Prostate gland (tissue), 2 donors: ENCODE measurements around the gene CYBC1. TPM values are rescaled to one million over a fixed set of nuclear protein-coding genes. Genes with fewer than 3 reads are reported as not detected.

ENCODE experiments used
- DNase-seq: peaks from one replicate; pipeline ENCODE4 v3.0.0-alpha.2; 2019; ENCODE audit warnings: low spot score
- H3K27ac ChIP-seq, 2 donors: fragments of 200-600 bp; sonication (generic); 2 replicates each; pipeline ENCODE4 v1.5.1; 2017 to 2019
- H3K27me3 ChIP-seq: fragments of 200-600 bp; sonication (generic); replicated peaks from 2 replicates; pipeline ENCODE4 v1.5.1; 2019; ENCODE audit not compliant: insufficient read depth
- H3K36me3 ChIP-seq, 2 donors: fragments of 200-600 bp; sonication (generic); 1 replicate in 1 of 2; 2 replicates in 1 of 2; pipeline versions ENCODE4 v1.5.1 to v1.8.1; 2017 to 2019
- H3K4me1 ChIP-seq: fragments of 200-600 bp; sonication (generic); replicated peaks from 2 replicates; pipeline ENCODE4 v1.5.1; 2019
- H3K4me3 ChIP-seq, 2 donors: fragments of 200-600 bp; sonication (generic); 2 replicates each; pipeline ENCODE4 v1.5.1; 2017 to 2019
- H3K9me3 ChIP-seq: fragments of 200-600 bp; sonication (generic); 2 replicates; pipeline ENCODE4 v1.5.1; 2017
- POLR2A ChIP-seq: fragments of 450-650 bp; IDR thresholded peaks from one replicate; pipeline ENCODE4 v1.6.1; 2016; ENCODE audit warnings: antibody characterized with exemption, mild to moderate bottlenecking
- POLR2AphosphoS5 ChIP-seq: sonication (generic); formaldehyde crosslinking; IDR thresholded peaks from one replicate; pipeline ENCODE4 v1.6.1; 2017; ENCODE audit warnings: antibody characterized with exemption
- WGBS: methylation state at CpG from one replicate; pipeline ENCODE4 v1.1.5; 2018; 5-methylcytosine and 5-hydroxymethylcytosine counted together
- intact Hi-C: fragments of 100-400 bp; cut with DNase I; formaldehyde crosslinking; loops from one replicate; pipeline ENCODE4 v1.14.2; 2022
- total RNA-seq, 2 donors: library from RNA; depleted of rRNA; stranded (reverse); fragments of >200 nt; gene quantifications; one replicate each; pipeline ENCODE4 v1.1.0, GENCODE V29; 2016
- TF ChIP-seq, protein P1 (sequence below), 4 experiments: fragments of 200-600 bp in 2 of 4; fragments of 450-650 bp in 2 of 4; sonication (generic) in 2 of 4; IDR thresholded peaks; 1 replicate in 3 of 4; 2 replicates in 1 of 4; pipeline ENCODE4 v1.5.1; 2016 to 2019; ENCODE audit warnings: antibody characterized with exemption in 4 of 4, mild to moderate bottlenecking in 2 of 4, moderate library complexity in 2 of 4

The CYBC1 gene
- total RNA-seq, 2 donors from 2014 or later, result 74.3 to 81.8 TPM

DNA sequence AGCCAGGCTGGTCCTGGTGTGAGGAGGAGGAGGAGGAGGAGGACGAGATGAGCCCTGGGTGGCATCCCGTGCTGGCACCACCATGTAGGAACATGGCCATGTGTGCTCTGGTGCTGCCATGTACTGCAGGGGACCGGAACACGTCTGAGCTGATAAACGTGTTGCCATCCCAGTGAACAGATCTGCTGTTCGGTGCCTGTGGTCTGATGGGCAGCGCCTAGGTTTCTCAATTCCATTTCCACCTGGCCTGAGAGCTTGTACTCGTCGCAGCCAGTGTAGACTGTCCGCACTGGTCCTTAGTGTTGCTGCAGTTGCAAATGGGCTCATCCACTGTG is 40.6 kb upstream of the CYBC1 start:
- Histone ChIP-seq H3K9me3 (no peaks in the 10 kb centered on the region), H3K36me3 (peaks cover 0 to 2% of the 10 kb centered on the region in 2 donors), H3K4me3 (no peak overlapping the region), H3K27me3 (no peaks in the 10 kb centered on the region), H3K27ac (no peak overlapping the region), H3K4me1 (no peaks in the 10 kb centered on the region)
- 91% methylated on average over 10 of the region's 10 CpGs for WGBS
- intact Hi-C loops, result no loop called here
- TF ChIP-seq, protein P1, sequence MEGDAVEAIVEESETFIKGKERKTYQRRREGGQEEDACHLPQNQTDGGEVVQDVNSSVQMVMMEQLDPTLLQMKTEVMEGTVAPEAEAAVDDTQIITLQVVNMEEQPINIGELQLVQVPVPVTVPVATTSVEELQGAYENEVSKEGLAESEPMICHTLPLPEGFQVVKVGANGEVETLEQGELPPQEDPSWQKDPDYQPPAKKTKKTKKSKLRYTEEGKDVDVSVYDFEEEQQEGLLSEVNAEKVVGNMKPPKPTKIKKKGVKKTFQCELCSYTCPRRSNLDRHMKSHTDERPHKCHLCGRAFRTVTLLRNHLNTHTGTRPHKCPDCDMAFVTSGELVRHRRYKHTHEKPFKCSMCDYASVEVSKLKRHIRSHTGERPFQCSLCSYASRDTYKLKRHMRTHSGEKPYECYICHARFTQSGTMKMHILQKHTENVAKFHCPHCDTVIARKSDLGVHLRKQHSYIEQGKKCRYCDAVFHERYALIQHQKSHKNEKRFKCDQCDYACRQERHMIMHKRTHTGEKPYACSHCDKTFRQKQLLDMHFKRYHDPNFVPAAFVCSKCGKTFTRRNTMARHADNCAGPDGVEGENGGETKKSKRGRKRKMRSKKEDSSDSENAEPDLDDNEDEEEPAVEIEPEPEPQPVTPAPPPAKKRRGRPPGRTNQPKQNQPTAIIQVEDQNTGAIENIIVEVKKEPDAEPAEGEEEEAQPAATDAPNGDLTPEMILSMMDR (IDR thresholded peaks at IDR 0.05), result no peak
- TF ChIP-seq POLR2A, result no peak
- no peak for TF ChIP-seq POLR2AphosphoS5
- no peak for DNase-seq

DNA sequence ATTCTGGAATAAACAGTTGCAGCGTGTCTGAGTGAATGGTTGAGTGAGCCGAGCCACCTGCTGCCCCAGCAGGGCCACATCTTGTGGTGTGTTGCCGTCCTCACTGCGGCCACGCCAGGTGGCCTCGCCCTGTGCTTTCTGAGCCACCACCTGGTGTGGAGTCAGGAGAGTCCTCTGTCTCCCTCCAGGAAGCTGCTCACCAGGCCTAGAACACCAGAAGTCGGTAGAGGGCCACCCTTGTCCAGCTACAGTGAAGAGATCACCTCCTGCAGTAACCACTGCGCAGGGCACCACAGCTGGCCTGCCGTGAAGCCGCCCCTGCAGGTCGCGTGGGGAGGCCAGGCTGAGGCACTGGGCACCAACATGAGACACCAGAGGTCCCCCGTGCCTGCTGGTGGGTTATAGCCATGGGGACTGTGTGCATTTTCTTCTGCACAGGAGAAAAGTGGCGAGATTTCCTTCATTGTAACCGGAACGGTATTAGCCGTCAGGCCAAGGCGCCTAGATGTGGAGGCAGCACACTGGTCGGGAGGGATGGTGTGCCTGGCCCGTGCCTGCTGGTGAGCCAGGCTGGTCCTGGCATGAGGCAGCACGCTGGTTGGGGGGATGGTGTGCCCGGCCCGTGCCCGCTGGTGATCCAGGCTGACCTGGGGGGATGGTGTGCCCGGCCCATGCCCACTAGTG is 40.1 kb upstream of the CYBC1 start:
- no peak overlapping the region for H3K27ac ChIP-seq
- no peak for DNase-seq
- H3K4me3 ChIP-seq, result no peak overlapping the region
- H3K4me1 ChIP-seq, result no peaks in the 10 kb centered on the region
- peaks cover 0 to 7% of the 10 kb centered on the region in 2 donors for H3K36me3 ChIP-seq
- TF ChIP-seq POLR2A, result no peak
- TF ChIP-seq, protein P1 (IDR thresholded peaks at IDR 0.05), result no peak
- no peak for TF ChIP-seq POLR2AphosphoS5
- no peaks in the 10 kb centered on the region for H3K9me3 ChIP-seq
- H3K27me3 ChIP-seq, result no peaks in the 10 kb centered on the region
- intact Hi-C loops, result no loop called here
- WGBS, result 85% methylated on average over 23 of the region's 25 CpGs

DNA sequence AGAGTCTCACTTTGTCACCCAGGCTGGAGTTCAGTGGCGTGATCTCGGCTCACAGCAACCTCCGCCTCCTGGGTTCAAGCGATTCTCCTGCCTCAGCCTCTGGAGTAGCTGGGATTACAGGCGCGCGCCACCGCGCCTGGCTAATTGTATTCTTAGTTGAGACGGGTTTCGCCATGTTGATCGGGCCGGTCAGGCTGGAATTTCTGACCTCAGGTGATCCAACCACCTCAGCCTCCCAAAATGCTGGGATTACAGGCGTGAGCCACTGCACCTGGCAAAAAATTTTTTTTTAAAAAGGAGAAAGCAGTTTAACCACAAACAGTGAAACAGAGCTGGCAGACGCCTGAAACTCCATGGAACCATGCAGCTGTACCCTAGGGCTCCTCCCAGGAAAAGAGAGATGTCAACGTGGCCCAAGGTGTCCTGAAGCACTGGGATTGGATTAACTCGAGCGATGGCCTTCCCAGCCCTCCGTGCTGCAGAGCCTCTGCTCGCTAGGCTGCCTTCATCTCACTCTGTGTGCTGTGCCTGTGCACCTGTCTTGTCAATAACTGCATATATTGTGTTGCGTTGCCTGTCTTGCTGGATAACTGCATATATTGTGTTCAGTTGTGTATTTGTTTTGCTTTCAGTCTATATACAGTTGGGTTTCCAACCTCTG is 39.4 kb upstream of the CYBC1 start:
- intact Hi-C loops, result no loop called here
- Histone ChIP-seq H3K9me3 (no peaks in the 10 kb centered on the region), H3K27me3 (no peaks in the 10 kb centered on the region), H3K27ac (no peak overlapping the region), H3K4me3 (no peak overlapping the region), H3K4me1 (no peaks in the 10 kb centered on the region), H3K36me3 (peaks cover 0 to 9% of the 10 kb centered on the region in 2 donors)
- no peak for DNase-seq
- no peak for TF ChIP-seq POLR2AphosphoS5
- TF ChIP-seq, protein P1 (IDR thresholded peaks at IDR 0.05), result no peak
- TF ChIP-seq POLR2A, result no peak
- 86% methylated on average over 21 of the region's 21 CpGs for WGBS

DNA sequence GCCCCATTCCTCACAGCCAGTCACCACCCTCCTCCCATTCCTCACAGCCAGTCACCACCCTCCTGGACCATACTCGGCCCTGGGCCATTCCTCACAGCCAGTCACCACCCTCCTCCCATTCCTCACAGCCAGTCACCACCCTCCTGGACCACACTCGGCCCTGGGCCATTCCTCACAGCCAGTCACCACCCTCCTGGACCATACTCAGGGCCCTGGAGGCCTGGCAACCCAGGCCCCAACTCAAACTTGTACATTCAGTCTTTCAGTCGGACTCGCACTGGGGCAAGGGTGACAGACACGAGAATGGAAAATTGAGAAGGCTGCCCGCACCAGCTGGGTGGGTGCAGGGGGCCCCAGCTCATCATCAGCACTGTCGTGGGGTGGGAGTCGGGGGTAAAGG is 38.6 kb upstream of the CYBC1 start:
- no peak for DNase-seq
- peaks cover 8 to 9% of the 10 kb centered on the region in 2 donors for H3K36me3 ChIP-seq
- TF ChIP-seq POLR2A (no peak), POLR2AphosphoS5 (no peak)
- TF ChIP-seq, protein P1 (IDR thresholded peaks at IDR 0.05), result no peak
- no peaks in the 10 kb centered on the region for H3K27me3 ChIP-seq
- no peak overlapping the region for H3K4me3 ChIP-seq
- intact Hi-C loops, result no loop called here
- 59% methylated on average over 8 of the region's 8 CpGs for WGBS
- H3K27ac ChIP-seq, result no peak overlapping the region
- no peaks in the 10 kb centered on the region for H3K4me1 ChIP-seq
- H3K9me3 ChIP-seq, result no peaks in the 10 kb centered on the region

DNA sequence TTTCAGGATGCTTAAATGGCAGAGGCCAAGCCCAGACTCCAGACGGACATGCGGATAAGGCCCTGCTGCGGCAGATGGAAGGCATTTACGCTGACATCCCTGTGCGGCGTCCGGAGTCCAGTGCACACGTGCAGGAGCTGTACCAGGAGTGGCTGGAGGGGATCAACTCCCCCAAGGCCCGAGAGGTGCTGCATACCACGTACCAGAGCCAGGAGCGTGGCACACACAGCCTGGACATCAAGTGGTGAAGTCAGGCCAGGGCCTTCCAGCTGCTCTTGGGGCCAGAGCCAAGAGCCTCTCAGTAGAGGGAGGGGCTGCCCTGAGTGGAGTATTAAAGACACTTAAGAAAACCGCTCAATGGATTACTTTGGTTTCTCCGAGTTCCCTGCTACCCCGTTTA is 37.4 kb upstream of the CYBC1 start:
- no peak for DNase-seq
- no peaks in the 10 kb centered on the region for H3K4me1 ChIP-seq
- intact Hi-C loops, result no loop called here
- no peaks in the 10 kb centered on the region for H3K27me3 ChIP-seq
- H3K27ac ChIP-seq, result no peak overlapping the region
- peaks cover 9% of the 10 kb centered on the region in 2 donors for H3K36me3 ChIP-seq
- H3K4me3 ChIP-seq, result no peak overlapping the region
- TF ChIP-seq, protein P1 (IDR thresholded peaks at IDR 0.05), result no peak
- no peak for TF ChIP-seq POLR2AphosphoS5
- no peak for TF ChIP-seq POLR2A
- 76% methylated on average over 14 of the region's 14 CpGs for WGBS
- H3K9me3 ChIP-seq, result no peaks in the 10 kb centered on the region
